Activated CD4-positive, alpha-beta memory T cell treated with anti-CD3 and anti-CD28 coated beads for 36 hours (primary cell): ENCODE measurements around the gene POLL. TPM values are rescaled to one million over a fixed set of nuclear protein-coding genes. Genes with fewer than 3 reads are reported as not detected.

Experiments
- CTCF ChIA-PET: fragments of 350-600 bp; sonication (Branson Sonifier 250); formaldehyde crosslinking; loops from one replicate; lab custom pipeline; 2021; ENCODE audit warnings: antibody characterized with exemption, inconsistent platforms; lab: Charles Lee
- POLR2A ChIA-PET: fragments of 350-600 bp; sonication (Branson Sonifier 250); formaldehyde crosslinking; loops from one replicate; lab custom pipeline; 2021; ENCODE audit warnings: antibody characterized with exemption; lab: Charles Lee
- DNase-seq: peaks from one replicate; pipeline ENCODE4 v3.0.0-alpha.2; 2020
- H3K27ac Mint-ChIP-seq: one replicate; pipeline ENCODE4 v1.8.0; 2021; ENCODE audit warnings: mixed read lengths
- H3K27me3 Mint-ChIP-seq: one replicate; pipeline ENCODE4 v1.8.0; 2021; ENCODE audit warnings: mixed read lengths
- H3K36me3 Mint-ChIP-seq: one replicate; pipeline ENCODE4 v1.8.0; 2021; ENCODE audit warnings: mixed read lengths
- H3K4me1 Mint-ChIP-seq: one replicate; pipeline ENCODE4 v1.8.0; 2021; ENCODE audit warnings: low read depth, mixed read lengths
- H3K4me3 Mint-ChIP-seq: one replicate; pipeline ENCODE4 v1.8.0; 2021; ENCODE audit warnings: mild to moderate bottlenecking, mixed read lengths
- H3K9me3 Mint-ChIP-seq: one replicate; pipeline ENCODE4 v1.8.0; 2021; ENCODE audit warnings: mixed read lengths
- intact Hi-C: fragments of 100-400 bp; cut with micrococcal nuclease; formaldehyde crosslinking; loops from one replicate; pipeline ENCODE4 v1.15.1; 2023
- total RNA-seq, 2 experiments: library from RNA; stranded (reverse); gene quantifications; one replicate each; pipeline ENCODE4 v1.2.3, GENCODE V29; 2021

Gene POLL
- total RNA-seq, 2 experiments from 2014 or later = 29.4 to 30.8 TPM

DNA sequence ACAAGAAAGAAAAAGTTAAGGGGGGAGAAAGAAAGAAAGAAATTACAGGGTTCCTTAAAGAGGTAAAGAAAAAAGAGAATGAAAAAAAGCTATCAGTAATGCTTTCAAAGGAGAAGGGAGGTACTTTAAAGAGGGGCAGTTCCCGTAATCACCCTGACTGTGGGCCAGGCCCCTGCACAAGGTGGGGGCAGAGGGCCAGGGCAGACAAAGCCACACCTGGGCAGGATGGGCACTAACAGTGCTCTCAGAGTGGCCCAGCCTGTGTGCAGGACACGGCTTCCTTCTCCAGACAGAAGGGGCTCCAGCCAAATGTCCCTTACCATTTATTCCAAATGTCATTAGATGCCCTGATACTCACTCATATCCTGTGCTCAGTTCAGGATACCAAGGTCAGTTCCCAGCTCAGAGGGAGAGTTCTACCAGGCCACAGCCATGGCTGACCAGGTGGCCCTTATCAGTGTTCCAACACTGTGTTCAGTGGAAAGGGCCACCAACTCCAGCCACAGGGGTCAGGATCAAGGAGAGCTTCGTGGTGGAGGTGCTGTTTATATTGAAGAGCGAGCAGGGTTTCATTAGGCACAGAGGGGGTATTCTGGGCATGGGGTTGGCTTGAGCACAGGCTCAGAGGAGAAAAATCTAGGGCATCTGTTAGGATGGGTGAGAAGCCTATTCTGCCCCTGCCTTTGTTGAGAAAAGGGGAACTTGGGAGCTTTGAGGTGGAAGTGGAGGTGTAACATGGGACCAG, 29.9 kb upstream of the POLL start:
- intact Hi-C loops = no loop called here
- Mint-ChIP-seq H3K27ac (no peak overlapping the region), H3K9me3 (no peaks in the 10 kb centered on the region), H3K4me3 (no peak overlapping the region), H3K27me3 (no peaks in the 10 kb centered on the region), H3K4me1 (no peaks in the 10 kb centered on the region), H3K36me3 (peaks cover 4% of the 10 kb centered on the region)
- POLR2A ChIA-PET = no interaction called here
- CTCF ChIA-PET = no interaction called here
- DNase-seq = no peak

DNA sequence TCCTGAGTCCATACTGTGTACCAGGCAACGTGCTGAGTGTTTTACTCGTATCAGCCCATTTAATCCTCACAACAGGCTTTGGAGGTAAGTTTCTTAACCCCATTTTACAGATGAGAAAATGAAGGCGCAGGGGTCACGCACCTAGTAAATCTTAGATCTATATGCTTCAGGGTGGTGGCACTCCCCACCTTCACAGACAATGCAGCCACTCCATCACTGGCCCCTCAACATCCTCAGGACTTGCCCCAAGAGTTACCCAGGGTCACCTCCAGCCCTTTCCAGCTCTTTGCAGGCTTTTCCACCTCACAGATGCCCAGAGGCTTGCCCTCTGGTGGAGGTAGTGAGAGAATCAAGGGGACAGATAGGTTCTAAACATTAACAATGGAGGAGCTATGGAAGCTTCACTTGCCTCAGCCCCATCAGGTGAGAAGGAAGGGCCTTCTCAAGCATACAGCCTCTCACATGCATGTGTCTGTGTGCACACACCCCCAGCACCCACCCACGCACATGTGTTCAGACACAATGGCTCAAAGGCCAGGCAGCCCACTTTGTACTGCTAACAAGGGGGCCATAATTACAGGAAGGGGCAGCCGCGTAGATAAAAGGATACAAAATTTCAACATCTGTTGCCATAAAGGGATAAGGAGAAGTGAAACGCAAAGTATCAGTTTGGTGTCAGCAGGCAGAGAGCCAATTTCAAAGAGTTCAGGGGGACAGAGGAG, 29.2 kb upstream of the POLL start:
- H3K36me3 Mint-ChIP-seq = peaks cover 4% of the 10 kb centered on the region
- no peak overlapping the region for H3K4me3 Mint-ChIP-seq
- no peaks in the 10 kb centered on the region for H3K4me1 Mint-ChIP-seq
- H3K27me3 Mint-ChIP-seq = no peaks in the 10 kb centered on the region
- CTCF ChIA-PET = interaction anchor here (0.7 kb wide), 1 partner anchor 15 kb away, joined by 4 read pairs; no protein-coding TSS in a partner anchor
- POLR2A ChIA-PET = no interaction called here
- no peaks in the 10 kb centered on the region for H3K9me3 Mint-ChIP-seq
- DNase-seq = no peak
- H3K27ac Mint-ChIP-seq = no peak overlapping the region
- intact Hi-C loops = no loop called here

DNA sequence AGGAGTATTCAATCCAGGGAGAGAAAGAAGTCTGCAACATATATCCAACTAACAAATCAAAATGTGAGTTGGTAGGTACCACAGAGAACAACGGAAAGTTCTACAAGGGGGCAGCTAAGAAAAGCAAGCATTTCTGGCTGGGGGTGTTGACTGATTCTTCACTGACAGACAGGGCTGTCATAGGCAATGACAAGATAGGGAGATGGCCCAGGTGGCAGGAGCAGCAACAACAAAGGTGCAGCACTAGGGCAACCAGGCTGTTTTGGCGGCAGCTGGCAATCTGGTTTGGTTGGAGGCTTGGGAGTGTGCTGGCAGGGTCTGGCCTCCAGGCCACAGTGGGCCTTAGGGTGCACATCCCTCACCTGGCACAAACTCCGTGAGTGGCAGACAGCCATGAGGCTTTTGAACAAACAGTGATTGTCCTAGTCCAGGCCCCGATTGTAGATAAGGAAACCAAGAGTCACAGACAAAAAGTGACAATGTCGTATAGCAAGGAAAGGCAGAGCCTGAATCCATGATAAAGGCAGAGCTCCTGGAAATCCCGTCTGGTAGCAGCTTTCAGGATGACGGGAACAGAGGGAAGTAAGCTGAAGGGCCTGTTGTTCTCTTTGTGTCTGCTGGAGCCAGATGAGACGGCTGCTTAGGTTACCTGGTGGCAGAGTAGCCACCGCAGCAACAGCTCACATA, 28.5 kb upstream of the POLL start:
- Mint-ChIP-seq H3K27me3 (no peaks in the 10 kb centered on the region), H3K4me1 (peaks cover 3% of the 10 kb centered on the region), H3K4me3 (no peak overlapping the region), H3K27ac (no peak overlapping the region), H3K9me3 (no peaks in the 10 kb centered on the region), H3K36me3 (peaks cover 2% of the 10 kb centered on the region)
- ChIA-PET POLR2A (no interaction called here), CTCF (interaction anchor here (0.7 to 1.9 kb wide), 2 partner anchors 14 kb away, joined by 4 to 8 read pairs; no protein-coding TSS in a partner anchor)
- DNase-seq = no peak
- intact Hi-C loops = no loop called here

DNA sequence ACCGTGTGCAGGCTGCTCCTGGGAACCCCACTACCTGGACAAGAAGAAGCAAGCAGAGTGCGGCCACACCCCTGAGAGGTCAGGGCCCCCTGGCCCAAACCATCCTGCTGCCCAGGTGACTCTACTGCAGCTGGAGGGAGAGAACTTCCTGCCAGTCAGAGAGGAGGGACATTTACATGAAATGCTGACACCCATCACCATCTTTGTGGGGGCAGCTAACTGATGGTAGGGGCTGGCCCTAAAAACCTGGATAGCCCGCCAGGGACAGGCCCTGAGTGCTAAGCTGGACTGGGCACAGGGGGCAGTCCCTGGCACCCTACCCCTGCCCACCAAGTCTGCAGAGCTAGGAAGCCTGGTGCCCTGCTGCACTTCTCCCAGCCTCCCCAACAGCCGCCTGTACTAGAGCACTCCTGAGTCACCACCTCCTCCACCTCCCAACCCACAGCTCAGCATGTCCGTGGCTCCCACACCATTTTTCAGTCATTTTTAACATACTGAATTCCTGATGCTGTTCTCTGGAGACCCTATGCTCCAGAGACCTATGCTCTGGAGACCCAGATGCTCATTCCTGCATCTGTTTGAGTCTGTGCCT, 27.6 kb upstream of the POLL start:
- Mint-ChIP-seq H3K36me3 (peaks cover 7% of the 10 kb centered on the region), H3K27ac (no peak overlapping the region), H3K4me1 (peaks cover 7% of the 10 kb centered on the region), H3K27me3 (no peaks in the 10 kb centered on the region), H3K9me3 (no peaks in the 10 kb centered on the region), H3K4me3 (no peak overlapping the region)
- intact Hi-C loops = no loop called here
- ChIA-PET POLR2A (no interaction called here), CTCF (interaction anchor here (1.8 to 1.9 kb wide), 2 partner anchors 13 to 166 kb away, joined by 4 to 8 read pairs; no protein-coding TSS in a partner anchor)
- no peak for DNase-seq

DNA sequence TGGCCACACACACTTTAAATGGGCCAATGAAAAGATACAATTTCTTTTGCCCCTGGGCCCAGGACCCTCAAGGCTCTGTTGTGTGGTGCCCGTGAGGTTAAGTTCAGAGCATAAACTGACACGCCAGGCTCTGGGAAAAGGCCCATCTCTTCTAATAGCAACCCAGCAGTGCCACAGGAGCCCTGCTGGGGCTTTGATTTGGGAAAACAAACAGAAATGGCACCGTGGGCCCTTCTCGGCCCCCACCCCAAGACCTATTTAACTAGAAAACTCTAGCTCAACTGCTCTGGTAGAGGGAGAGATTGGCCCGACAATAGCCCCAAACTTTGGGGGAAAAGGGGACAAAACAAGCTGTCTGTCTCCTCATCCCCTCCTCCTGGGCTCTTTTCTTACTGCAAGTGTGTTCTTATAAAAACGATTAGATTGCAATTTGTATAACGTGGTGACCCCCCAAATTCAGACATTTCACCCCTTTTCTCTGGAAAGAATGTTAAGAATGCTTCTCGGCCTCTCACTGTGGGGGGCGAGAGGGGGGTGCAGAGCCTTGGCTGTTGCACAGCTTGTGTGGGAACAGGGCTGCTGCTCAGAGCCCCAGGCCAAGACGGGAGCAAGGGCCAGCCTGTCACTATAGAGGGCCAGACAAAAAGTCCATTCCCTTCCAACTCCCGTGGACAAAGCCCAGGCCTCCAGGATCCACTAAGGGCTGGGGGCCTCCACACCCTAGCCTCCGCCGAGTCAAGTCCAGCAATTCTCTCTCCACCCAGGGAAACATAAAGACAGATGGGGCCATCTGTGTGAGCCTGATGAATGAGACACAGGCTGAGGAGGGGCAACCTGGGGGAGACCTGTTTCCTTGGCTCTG, 26.8 kb upstream of the POLL start:
- Mint-ChIP-seq H3K27me3 (no peaks in the 10 kb centered on the region), H3K27ac (no peak overlapping the region), H3K9me3 (no peaks in the 10 kb centered on the region), H3K36me3 (peaks cover 7% of the 10 kb centered on the region), H3K4me3 (no peak overlapping the region), H3K4me1 (peaks cover 7% of the 10 kb centered on the region)
- ChIA-PET CTCF (interaction anchor here (1.8 to 1.9 kb wide), 2 partner anchors 12 to 166 kb away, joined by 4 to 8 read pairs; no protein-coding TSS in a partner anchor), POLR2A (no interaction called here)
- DNase-seq = no peak
- intact Hi-C loops = no loop called here

DNA sequence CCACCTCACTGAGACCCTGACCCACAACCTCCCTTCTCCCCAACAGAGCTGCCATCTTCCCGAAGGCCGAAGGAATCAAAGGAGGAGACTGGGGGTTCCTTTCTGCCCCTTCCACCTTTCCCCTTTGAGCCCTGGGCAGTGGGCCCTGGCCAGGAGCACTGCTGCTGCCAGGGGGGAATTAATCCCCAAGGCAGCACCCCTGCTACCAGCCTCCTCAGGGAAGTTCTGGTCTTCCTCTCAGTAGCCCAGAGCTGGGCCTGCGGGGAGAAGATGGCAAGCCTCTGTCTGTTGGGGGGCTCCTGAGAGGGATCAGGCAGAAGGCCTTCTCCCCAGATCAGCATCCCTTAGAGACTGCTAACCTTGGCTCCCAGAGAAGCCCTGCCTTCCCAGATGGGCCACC, 25.6 kb upstream of the POLL start:
- CTCF ChIA-PET = no interaction called here
- intact Hi-C loops = no loop called here

DNA sequence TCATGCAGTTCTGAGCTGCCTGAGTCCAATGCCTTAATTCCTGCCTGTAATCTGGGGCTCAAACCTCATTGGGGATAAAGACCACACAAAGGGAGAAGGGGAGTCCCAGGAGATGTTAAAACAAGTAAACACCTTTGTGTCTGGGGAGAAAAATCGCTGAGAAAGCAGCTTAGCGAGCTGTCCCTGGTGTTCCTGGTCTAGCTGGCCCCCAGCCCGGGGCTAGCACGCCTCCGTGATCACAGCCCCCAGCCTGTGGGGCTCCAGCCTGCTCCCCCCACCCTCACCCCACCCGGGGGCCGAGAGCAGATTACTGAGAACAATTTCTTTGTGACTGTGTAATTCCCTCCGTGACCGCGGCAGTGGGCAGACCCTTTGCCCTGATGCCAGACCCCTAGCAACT, 24.8 kb upstream of the POLL start:
- no peak for DNase-seq
- POLR2A ChIA-PET = no interaction called here
- Mint-ChIP-seq H3K4me3 (no peak overlapping the region), H3K27me3 (no peaks in the 10 kb centered on the region), H3K9me3 (no peaks in the 10 kb centered on the region), H3K36me3 (peaks cover 7% of the 10 kb centered on the region), H3K27ac (no peak overlapping the region), H3K4me1 (peaks cover 7% of the 10 kb centered on the region)
- intact Hi-C loops = no loop called here
- CTCF ChIA-PET = interaction anchor here (0.6 kb wide), 1 partner anchor 1016 kb away, joined by 4 read pairs; no protein-coding TSS in a partner anchor

More for the DNA sequence above, 25.6 kb upstream of the POLL start:
- Mint-ChIP-seq H3K36me3 (peaks cover 7% of the 10 kb centered on the region), H3K4me1 (peaks cover 7% of the 10 kb centered on the region), H3K27ac (no peak overlapping the region), H3K9me3 (no peaks in the 10 kb centered on the region), H3K27me3 (no peaks in the 10 kb centered on the region), H3K4me3 (no peak overlapping the region)
- DNase-seq = no peak
- POLR2A ChIA-PET = no interaction called here

DNA sequence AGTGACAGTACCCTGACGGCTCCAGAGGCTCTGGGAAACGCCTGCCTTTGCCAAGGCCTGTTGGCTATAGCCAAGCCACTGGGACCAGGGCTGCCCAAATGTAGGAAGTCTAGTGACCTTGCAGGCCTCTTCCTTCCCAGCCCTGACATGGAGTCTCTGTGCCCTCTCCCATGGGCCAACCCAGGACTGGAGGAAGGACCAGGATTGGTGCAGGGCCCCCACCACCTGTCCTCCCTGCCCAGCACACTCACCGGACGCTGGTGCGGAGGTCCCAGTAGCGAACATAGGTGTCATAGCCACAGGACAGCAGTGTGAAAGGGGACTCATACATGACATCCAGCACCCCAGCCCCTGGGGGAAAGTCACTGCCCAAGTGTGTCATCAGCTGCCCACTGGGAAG, 24.0 kb upstream of the POLL start:
- no peaks in the 10 kb centered on the region for H3K9me3 Mint-ChIP-seq
- DNase-seq = no peak
- no peaks in the 10 kb centered on the region for H3K27me3 Mint-ChIP-seq
- peaks cover 7% of the 10 kb centered on the region for H3K36me3 Mint-ChIP-seq
- POLR2A ChIA-PET = no interaction called here
- peak overlapping the region; percentile 83 for H3K27ac Mint-ChIP-seq
- H3K4me3 Mint-ChIP-seq = no peak overlapping the region
- intact Hi-C loops = no loop called here
- CTCF ChIA-PET = interaction anchor here (1.2 kb wide), 1 partner anchor 9 kb away, joined by 6 read pairs; no protein-coding TSS in a partner anchor
- H3K4me1 Mint-ChIP-seq = peaks cover 7% of the 10 kb centered on the region

DNA sequence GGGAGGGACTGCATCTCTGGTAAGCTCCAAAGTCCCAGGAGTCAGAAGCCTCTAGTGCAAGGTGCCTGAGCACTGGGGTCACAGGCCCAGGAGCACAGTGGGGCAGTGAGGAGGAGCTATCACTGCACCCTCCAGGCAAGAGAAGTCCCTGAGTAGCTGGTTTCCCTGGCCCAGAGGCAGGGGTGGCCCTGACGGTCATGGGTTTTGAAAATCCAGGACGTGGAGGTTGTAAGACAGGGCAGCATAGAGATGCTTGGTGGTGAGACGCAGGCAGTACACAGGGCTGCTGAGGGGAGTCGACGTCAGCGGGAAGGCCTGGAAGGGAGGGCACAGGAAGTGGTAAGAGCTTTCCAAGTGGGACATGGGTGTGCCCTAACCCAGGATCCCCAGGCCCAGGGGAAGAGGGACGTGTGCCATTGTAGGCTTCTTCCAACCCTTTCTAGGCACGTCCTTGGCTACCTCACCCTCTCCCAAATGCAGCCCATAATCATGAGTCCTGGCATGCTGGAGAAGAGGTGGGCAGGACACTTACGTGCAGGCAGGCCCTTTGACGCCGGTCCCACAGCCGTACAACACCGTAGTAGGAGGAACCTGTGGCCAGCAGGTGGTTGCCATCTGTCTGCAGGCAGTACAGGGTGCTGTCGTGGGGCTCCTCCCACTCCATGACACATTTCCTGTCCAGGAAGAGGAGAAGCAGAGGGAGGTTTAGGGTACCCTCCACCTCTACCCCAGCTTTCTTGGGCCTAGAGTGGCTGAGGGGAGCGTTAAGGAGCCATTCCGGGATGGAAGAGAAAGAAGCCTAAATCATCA, 23.2 kb upstream of the POLL start:
- peaks cover 7% of the 10 kb centered on the region for H3K4me1 Mint-ChIP-seq
- no peak overlapping the region for H3K4me3 Mint-ChIP-seq
- CTCF ChIA-PET = interaction anchor here (0.6 to 1.3 kb wide), 3 partner anchors 9 to 171 kb away, joined by 3 to 6 read pairs (median 4); no protein-coding TSS in a partner anchor
- intact Hi-C loops = no loop called here
- DNase-seq = peak; percentile 38
- H3K27ac Mint-ChIP-seq = peak overlapping the region; percentile 83
- POLR2A ChIA-PET = no interaction called here
- H3K9me3 Mint-ChIP-seq = no peaks in the 10 kb centered on the region
- H3K36me3 Mint-ChIP-seq = peaks cover 7% of the 10 kb centered on the region
- no peaks in the 10 kb centered on the region for H3K27me3 Mint-ChIP-seq

DNA sequence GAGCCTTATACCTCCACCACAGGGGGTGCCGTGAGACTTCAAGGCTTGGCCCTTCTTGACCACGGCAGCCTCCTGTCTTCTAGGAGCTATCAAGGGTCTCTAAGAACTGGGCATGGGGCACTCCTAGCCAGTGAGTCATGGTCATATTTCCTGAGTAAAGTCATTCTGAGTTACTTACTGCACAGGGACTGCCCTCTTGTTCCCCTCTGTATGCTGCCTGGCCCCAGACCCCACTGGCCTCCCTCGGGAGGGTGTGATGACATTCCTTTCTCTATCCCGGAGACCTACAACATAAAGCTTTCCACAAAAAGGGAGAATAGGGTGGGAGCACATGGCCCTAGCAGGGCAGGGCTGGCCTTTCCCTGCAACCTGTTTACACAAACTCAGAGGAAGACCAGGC, 21.4 kb upstream of the POLL start:
- peaks cover 7% of the 10 kb centered on the region for H3K4me1 Mint-ChIP-seq
- DNase-seq = no peak
- H3K36me3 Mint-ChIP-seq = peaks cover 7% of the 10 kb centered on the region
- H3K27me3 Mint-ChIP-seq = no peaks in the 10 kb centered on the region
- POLR2A ChIA-PET = no interaction called here
- no peak overlapping the region for H3K27ac Mint-ChIP-seq
- no peaks in the 10 kb centered on the region for H3K9me3 Mint-ChIP-seq
- CTCF ChIA-PET = no interaction called here
- H3K4me3 Mint-ChIP-seq = no peak overlapping the region
- intact Hi-C loops = no loop called here
